NCI-H128 (cell line): ENCODE measurements around the gene FAM25A.
"Not testable (repeated sequence)": the region's sequence is repeated elsewhere in the genome, so short reads cannot be mapped to it uniquely, and the experiment has no call there.

Experiments used
- DNase-seq: peaks from one replicate; lab custom pipeline; 2025; ENCODE audit not compliant: unreplicated experiment; lab: John Stamatoyannopoulos, UW

FAM25A gene

GRCh38 chr10:87009134-87009696 is 10.9 kb upstream of the FAM25A start:
- DNase-seq, result not testable (repeated sequence)

- DNase-seq, result not testable (repeated sequence)
These were observed 6.6 kb upstream of the FAM25A start for GRCh38 chr10:87013528-87013927.

GRCh38 chr10:87014986-87015716 is 4.9 kb upstream of the FAM25A start:
- DNase-seq, result not testable (repeated sequence)

DNA sequence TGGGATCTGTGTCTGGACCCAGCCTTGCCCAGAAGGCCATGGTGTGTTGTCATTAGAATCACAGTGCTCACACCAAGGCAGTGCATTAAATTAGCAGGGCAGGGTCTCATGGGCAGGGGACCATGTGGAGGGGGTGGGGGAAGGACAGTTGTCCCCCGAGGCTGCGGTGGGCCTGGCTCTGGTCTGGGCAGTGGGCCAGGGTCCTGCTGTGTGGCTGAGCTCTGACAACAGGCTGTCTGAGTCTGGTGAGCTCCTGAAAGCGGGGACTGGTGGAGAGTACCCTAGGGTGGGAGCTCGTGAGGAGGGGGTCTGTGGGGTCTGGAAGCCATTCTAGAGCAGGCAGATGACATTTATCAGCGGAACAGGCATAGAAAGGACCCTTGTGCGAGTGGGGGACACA is 2.0 kb upstream of the FAM25A start:
- DNase-seq, result not testable (repeated sequence)

DNA sequence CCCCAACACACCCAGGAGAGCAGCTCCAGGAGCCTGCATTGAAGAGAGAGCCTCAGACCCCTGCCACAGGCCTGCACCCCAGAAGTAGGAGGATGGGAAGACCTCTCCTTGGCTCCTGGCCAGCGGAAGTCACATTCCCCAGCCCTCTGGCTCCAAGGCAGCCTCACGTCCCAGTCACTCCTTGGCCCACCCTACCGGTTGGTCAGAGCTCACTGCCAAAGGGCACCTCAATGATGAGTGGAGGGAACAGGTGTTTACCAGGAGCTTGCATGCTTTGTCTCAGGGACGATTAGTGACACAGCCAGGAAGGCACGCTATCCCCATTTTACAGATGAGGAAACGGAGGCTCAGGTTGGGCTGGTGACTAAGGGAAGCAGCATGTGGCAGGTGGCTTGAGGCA is 1.0 kb upstream of the FAM25A start:
- DNase-seq, result not testable (repeated sequence)

- DNase-seq, result not testable (repeated sequence)
These were observed 590 bp upstream of the FAM25A start for GRCh38 chr10:87019504-87019903.

DNA sequence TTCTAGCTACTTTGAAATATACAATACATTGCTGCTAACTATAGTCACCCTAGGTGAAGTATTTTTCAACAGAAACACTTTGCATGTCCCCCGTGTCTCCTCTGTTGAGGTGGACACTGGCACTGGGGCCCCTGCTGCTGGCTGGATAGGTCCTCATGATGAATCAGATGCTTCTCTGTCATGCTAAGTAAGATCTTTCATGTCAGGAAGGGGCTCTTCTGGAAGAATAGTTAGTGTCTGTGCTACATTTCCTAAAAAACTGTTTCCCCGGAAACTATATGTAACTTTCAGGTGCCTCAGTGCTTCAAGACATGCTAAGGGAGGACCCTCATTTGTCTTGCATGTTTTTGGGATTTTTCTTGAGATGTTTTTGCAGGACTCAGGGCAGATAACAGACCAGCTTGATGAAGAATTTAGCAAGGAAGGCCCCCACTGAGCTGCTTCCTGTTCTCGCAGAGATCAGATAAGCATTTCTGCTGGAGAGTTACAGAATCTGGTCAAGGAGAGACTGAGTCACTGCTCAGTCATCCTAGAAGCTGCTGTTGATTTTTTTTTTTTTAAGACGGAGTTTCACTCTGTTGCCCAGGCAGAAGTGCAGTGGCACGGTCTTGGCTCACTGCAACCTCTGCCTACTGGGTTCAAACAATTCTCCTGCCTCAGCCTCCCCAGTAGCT is 5.3 kb downstream of the FAM25A start:
- not testable (repeated sequence) for DNase-seq

- not testable (repeated sequence) for DNase-seq
These were observed 6.8 kb downstream of the FAM25A start for GRCh38 chr10:87026747-87027508.

- DNase-seq, result not testable (repeated sequence)
These were observed 10.3 kb downstream of the FAM25A start for GRCh38 chr10:87030419-87030818.

DNA sequence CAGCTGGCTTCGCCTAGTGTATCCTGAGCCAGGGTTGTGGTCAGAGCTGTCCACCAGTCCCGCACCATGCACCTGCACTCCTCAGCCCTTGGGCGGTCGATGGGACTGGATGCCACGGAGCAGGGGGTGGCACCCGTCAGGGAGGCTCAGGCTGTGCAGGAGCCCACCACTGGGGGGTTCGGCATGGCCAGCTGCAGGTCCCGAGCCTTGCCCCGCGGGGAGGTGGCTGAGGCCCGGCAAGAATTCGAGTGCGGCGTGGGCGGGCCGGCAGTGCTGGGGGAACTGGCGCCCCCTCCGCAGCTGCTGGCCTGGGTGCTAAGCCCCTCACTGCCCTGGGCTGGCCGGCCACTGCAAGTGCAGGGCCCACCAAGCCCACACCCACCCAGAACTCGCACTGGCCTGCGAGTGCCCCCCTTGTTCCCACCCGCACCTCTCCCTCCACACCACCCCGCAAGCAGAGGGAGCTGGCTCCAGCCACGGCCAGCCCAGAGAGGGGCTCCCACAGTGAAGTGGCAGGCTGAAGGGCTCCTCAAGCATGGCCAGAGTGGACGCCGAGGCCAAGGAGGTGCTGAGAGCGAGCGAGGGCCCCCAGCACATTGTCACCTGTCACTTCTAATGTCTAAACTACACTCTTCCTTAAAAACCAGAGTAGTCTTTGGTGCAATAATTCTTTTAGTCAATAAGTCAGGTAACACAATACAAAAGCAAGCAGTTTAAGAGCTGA is 11.0 kb downstream of the FAM25A start:
- DNase-seq, result no peak

DNA sequence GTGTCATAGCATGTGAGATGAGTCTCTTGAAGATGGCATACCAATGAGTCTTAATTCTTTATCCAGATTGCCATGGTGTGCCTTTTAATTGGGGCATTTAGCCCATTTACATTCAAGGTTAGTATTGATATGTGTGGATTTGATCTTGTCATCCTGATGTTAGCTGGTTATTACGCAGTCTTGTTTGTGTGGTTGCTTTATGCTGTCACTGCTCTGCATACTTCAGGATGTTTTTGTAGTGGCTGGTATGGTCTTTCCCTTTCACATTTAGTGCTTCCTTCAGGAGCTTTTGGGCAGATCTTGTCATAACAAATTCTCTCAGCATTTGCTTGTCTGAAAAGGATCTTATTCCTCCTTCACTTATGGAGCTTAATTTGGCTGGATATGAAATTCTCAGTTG is 16.5 kb downstream of the FAM25A start:
- no peak for DNase-seq

GRCh38 chr10:87038286-87038717 is 18.2 kb downstream of the FAM25A start:
- DNase-seq, result no peak

DNA sequence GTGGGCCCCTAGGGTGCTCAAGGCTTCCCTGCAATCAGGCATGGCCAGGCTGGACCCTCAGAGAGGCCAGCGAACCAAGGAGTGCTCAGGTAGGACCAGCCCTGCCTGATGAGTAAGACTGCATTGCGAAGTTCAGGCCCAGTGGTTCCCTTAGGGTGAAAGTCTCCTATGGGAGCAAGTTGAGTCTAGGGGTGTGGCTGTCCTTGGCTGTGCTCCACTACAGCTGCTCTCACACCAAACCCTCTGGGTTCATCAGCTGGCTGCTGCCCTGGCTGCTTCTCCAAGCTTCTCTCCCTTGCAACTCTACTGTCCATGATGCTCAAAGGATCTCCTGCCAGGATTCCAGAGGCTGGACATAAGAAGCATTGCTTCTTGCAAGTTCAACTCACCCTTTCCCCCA is 18.7 kb downstream of the FAM25A start:
- no peak for DNase-seq

DNA sequence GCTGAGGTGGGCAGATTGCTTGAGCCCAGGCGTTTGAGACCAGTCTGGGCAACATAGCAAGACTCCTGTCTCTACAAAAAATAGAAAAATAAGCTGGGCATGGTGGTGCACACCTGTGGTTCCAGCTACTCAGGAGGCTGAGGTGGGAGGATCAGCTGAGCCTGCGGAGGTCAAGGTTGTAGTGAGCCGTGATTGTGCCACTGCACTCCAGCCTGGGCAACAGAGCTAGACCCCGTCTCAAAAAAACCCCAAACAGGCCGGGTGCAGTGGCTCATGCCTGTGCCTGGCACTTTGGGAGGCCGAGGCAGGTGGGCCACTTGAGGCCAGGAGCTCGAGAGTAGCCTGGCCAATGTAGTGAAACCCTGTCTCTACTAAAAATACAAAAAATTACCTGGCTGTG is 23.5 kb downstream of the FAM25A start:
- not testable (repeated sequence) for DNase-seq

GRCh38 chr10:87045434-87045938 is 25.4 kb downstream of the FAM25A start:
- no peak for DNase-seq

DNA sequence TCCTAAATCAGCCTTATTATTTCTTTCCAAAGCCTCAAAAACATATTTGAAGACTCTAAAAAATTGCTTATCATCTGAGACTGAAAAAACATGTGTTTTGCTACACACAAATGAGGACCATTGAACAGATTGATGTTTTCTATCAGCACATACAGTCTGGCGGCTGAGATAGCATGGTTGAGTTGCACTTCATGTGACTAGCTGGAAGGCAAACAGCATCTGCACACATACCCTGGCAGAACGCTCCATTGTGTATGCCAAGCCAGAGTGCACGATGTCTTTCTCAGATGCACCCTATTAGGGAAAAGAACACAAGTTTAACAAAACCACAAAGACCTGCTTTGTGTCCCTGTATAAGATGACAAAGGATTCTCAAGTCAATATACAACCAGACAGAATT is 33.0 kb downstream of the FAM25A start:
- no peak for DNase-seq

- DNase-seq, result no peak
These were observed 33.6 kb downstream of the FAM25A start for GRCh38 chr10:87053577-87054181.

DNA sequence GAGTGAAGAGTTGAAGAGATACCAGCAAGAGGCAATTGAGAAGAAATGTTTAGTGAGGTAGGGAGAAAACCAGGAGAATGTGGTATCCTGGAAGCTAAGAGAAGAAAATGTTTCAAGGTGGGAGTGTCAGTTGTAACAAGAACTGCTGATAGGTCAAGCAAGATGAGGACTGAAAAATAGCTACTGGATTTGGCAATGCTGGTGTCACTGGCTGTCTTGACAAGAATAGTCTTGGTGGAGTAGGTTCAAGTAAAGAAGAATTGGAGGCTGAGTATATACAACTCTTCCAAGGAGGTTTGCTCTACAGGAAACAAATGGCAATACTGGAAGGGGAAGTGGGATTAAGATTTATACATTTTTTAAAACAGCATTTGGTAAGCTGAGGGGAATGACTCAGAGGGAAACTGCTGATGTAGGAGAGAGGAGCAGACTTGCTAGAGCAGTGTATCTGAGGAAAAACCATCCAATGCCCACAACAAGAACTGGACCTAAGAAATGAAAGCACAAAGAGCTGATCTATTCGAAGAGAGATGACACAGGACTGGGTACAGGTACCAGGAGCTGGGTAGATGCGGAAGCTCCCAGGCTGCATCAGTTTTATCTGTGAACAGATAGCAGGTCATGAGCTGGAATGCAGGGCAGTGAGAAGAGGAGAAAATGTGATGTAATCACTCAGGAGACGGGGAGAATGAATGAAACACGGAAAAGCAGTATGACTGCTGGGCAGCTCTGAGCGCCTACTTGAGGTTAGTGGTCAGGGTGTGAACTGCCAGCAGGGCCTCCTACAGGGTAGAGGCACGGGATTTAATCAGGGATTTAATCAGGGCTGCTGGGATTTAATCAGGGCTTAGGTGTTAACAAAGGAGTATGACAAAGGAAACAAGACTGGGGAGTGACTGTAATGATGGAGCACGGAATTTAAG is 34.5 kb downstream of the FAM25A start:
- DNase-seq, result no peak

DNA sequence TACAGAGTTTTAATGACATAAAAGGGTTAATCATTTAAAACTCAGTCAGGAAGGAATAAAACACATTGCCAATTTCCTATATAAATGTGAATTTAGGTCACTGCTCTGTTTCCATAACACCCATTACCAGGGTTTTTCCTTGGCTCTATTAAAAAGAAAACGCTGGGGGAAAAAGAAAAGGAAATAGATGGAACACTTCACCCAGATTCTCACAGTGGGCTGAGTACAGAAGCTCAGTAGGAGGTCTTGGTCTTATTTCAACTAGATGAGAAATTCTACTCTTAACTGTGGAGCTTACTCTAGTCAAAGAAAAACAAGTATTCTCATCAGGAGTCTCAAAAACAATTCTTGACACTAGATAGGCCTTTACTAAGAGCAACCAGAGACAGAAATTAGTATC is 38.1 kb downstream of the FAM25A start:
- DNase-seq, result no peak
